H1 (cell line): ENCODE measurements around the gene AIMP1. TPM values are rescaled to one million over a fixed set of nuclear protein-coding genes. Genes with fewer than 3 reads are reported as not detected.

Source experiments
- CTCF ChIA-PET: fragments of 300-600 bp; sonication (Branson Sonifier 250); formaldehyde crosslinking; loops from one replicate; lab custom pipeline; 2021; ENCODE audit not compliant: partially characterized antibody; lab: Charles Lee
- POLR2A ChIA-PET: fragments of 300-600 bp; sonication (Branson Sonifier 250); formaldehyde crosslinking; loops from one replicate; lab custom pipeline; 2021; ENCODE audit warnings: inconsistent platforms; ENCODE audit not compliant: partially characterized antibody; lab: Charles Lee
- DNase-seq, 2 experiments: peaks; one replicate each; pipeline versions ENCODE4 v3.0.0 to v3.0.0-alpha.2; 2010 to 2022; ENCODE audit warnings: low spot score in 2 of 2, low read depth in 1 of 2, mixed read lengths in 1 of 2
- FAIRE-seq: peaks from 2 replicates; lab custom pipeline; 2011; peaks lifted over from hg19 to GRCh38; lab: Jason Lieb, UNC
- H2AFZ ChIP-seq: 2 replicates; pipeline ENCODE4 v1.8.1; 2012; ENCODE audit warnings: low read length, inconsistent platforms
- H2AK5ac ChIP-seq: 2 replicates; pipeline ENCODE4 v1.6.1; 2013; ENCODE audit warnings: low read depth, low read length
- H2BK120ac ChIP-seq: replicated peaks from 2 replicates; pipeline ENCODE3; 2013; ENCODE audit warnings: low read depth, low read length, inconsistent platforms
- H2BK12ac ChIP-seq: 2 replicates; pipeline ENCODE4 v1.6.1; 2013; ENCODE audit warnings: low read depth, low read length
- H2BK15ac ChIP-seq: 2 replicates; pipeline ENCODE4 v1.6.1; 2013; ENCODE audit warnings: low read length
- H2BK20ac ChIP-seq: 2 replicates; pipeline ENCODE4 v1.6.1; 2013; ENCODE audit warnings: low read length
- H2BK5ac ChIP-seq: 2 replicates; pipeline ENCODE4 v1.6.1; 2013; ENCODE audit warnings: low read depth, low read length
- H3K14ac ChIP-seq: 2 replicates; pipeline ENCODE4 v1.6.1; 2013; ENCODE audit warnings: inconsistent platforms; ENCODE audit not compliant: insufficient read length
- H3K18ac ChIP-seq: 2 replicates; pipeline ENCODE4 v1.6.1; 2013; ENCODE audit warnings: low read length; ENCODE audit errors: extremely low read depth
- H3K23ac ChIP-seq: 2 replicates; pipeline ENCODE4 v1.6.1; 2013; ENCODE audit warnings: inconsistent platforms; ENCODE audit not compliant: insufficient read length
- H3K23me2 ChIP-seq: 2 replicates; pipeline ENCODE4 v1.6.1; 2013; ENCODE audit warnings: low read depth, low read length
- H3K27ac ChIP-seq: 2 replicates; pipeline ENCODE4 v1.6.1; 2011; ENCODE audit warnings: low read depth, low read length, inconsistent platforms
- H3K27me3 ChIP-seq, 4 experiments: replicated peaks in 1 of 4; 1 replicate in 1 of 4; 2 replicates in 3 of 4; pipeline versions ENCODE4 v1.6.1 to v1.8.1; 2011 to 2013; ENCODE audit warnings: low read length in 3 of 4, mild to moderate bottlenecking in 3 of 4, inconsistent platforms in 2 of 4, mixed read lengths in 2 of 4, moderate library complexity in 1 of 4; ENCODE audit not compliant: control insufficient read depth in 3 of 4, insufficient read depth in 3 of 4; ENCODE audit errors: extremely low read depth in 1 of 4
- H3K36me3 ChIP-seq, 4 experiments: 2 replicates each; pipeline versions ENCODE4 v1.6.1 to v1.8.1; 2011 to 2013; ENCODE audit warnings: mild to moderate bottlenecking in 4 of 4, low read length in 3 of 4, moderate library complexity in 2 of 4, control low read depth in 1 of 4, inconsistent platforms in 1 of 4; ENCODE audit not compliant: insufficient read depth in 4 of 4, control insufficient read depth in 2 of 4
- H3K4ac ChIP-seq: replicated peaks from 2 replicates; pipeline ENCODE3; 2013; ENCODE audit warnings: low read length, low read depth, mixed read lengths, inconsistent platforms; ENCODE audit not compliant: insufficient read length
- H3K4me1 ChIP-seq, 4 experiments: replicated peaks in 1 of 4; 1 replicate in 1 of 4; 2 replicates in 3 of 4; pipeline versions ENCODE4 v1.6.1 to v1.8.1; 2011 to 2013; ENCODE audit warnings: low read length in 3 of 4, inconsistent platforms in 2 of 4, mixed read lengths in 1 of 4; ENCODE audit not compliant: insufficient read depth in 4 of 4, control insufficient read depth in 3 of 4
- H3K4me2 ChIP-seq, 2 experiments: 2 replicates each; pipeline versions ENCODE4 v1.6.1 to v1.8.1; 2011 to 2013; ENCODE audit warnings: low read depth in 2 of 2, low read length in 2 of 2, control low read depth in 1 of 2, inconsistent platforms in 1 of 2, mild to moderate bottlenecking in 1 of 2; ENCODE audit not compliant: insufficient read depth in 1 of 2
- H3K4me3 ChIP-seq, 4 experiments: fragments of 200-600, 300-600 bp in 1 of 4; sonication (generic), shearing (Covaris generic), sonication (Bioruptor Twin) in 1 of 4; 2 replicates each; pipeline versions ENCODE4 v1.5.1 to v1.8.1; 2011 to 2016; ENCODE audit warnings: low read length in 4 of 4, low read depth in 3 of 4, control low read depth in 2 of 4, inconsistent platforms in 2 of 4, mild to moderate bottlenecking in 2 of 4, mixed read lengths in 1 of 4, moderate library complexity in 1 of 4; ENCODE audit not compliant: insufficient read depth in 2 of 4; ENCODE audit errors: extremely low read depth in 1 of 4
- H3K56ac ChIP-seq: replicated peaks from 2 replicates; pipeline ENCODE3; 2013; ENCODE audit warnings: low read depth, mild to moderate bottlenecking, mixed read lengths, low read length, inconsistent platforms; ENCODE audit not compliant: insufficient read length
- H3K79me1 ChIP-seq: 2 replicates; pipeline ENCODE4 v1.6.1; 2013; ENCODE audit warnings: low read depth, low read length, control low read depth
- H3K79me2 ChIP-seq, 2 experiments: 2 replicates each; pipeline versions ENCODE4 v1.6.1 to v1.8.1; 2012 to 2013; ENCODE audit warnings: low read length in 2 of 2, mild to moderate bottlenecking in 2 of 2, inconsistent platforms in 1 of 2; ENCODE audit not compliant: insufficient read depth in 2 of 2, control insufficient read depth in 1 of 2
- H3K9ac ChIP-seq, 4 experiments: replicated peaks in 1 of 4; 1 replicate in 1 of 4; 2 replicates in 3 of 4; pipeline versions ENCODE4 v1.6.1 to v1.8.1; 2011 to 2013; ENCODE audit warnings: low read depth in 3 of 4, low read length in 3 of 4, control low read depth in 2 of 4, mild to moderate bottlenecking in 2 of 4, moderate library complexity in 2 of 4, inconsistent platforms in 1 of 4; ENCODE audit errors: extremely low read depth in 1 of 4
- H3K9me3 ChIP-seq, 2 experiments: 2 replicates each; pipeline versions ENCODE4 v1.6.1 to v1.8.1; 2012 to 2013; ENCODE audit warnings: mild to moderate bottlenecking in 2 of 2, moderate library complexity in 2 of 2, control low read depth in 1 of 2, inconsistent platforms in 1 of 2, low read depth in 1 of 2, low read length in 1 of 2, mixed read lengths in 1 of 2; ENCODE audit not compliant: insufficient read depth in 2 of 2
- H4K20me1 ChIP-seq, 2 experiments: replicated peaks in 1 of 2; 2 replicates each; pipeline versions ENCODE3 to v1.8.1; 2011 to 2013; ENCODE audit warnings: inconsistent platforms in 2 of 2, low read length in 2 of 2, mild to moderate bottlenecking in 1 of 2; ENCODE audit not compliant: insufficient read depth in 2 of 2, control insufficient read depth in 1 of 2
- H4K5ac ChIP-seq: 2 replicates; pipeline ENCODE4 v1.6.1; 2013; ENCODE audit warnings: low read length, low read depth, mixed read lengths, inconsistent platforms; ENCODE audit not compliant: insufficient read length
- H4K8ac ChIP-seq: 2 replicates; pipeline ENCODE4 v1.8.0; 2013; ENCODE audit warnings: mild to moderate bottlenecking, moderate library complexity, low read length, inconsistent platforms; ENCODE audit not compliant: insufficient read depth; ENCODE audit errors: extremely low read depth
- H4K91ac ChIP-seq: replicated peaks from 2 replicates; pipeline ENCODE3; 2013; ENCODE audit warnings: low read length, mixed read lengths, inconsistent platforms; ENCODE audit not compliant: insufficient read length
- ATF2 ChIP-seq: IDR thresholded peaks from 2 replicates; pipeline ENCODE4 v1.6.1; 2012; ENCODE audit warnings: low read length, inconsistent platforms
- BRCA1 ChIP-seq: IDR thresholded peaks from 2 replicates; pipeline ENCODE4 v1.6.1; 2012; ENCODE audit warnings: low read depth, low read length, improper control_type of control experiment
- CEBPB ChIP-seq: IDR thresholded peaks from 2 replicates; pipeline ENCODE4 v1.6.1; 2012; ENCODE audit warnings: low read depth, low read length
- MAFK ChIP-seq: IDR thresholded peaks from 2 replicates; pipeline ENCODE4 v1.6.1; 2012; ENCODE audit warnings: low read depth, mild to moderate bottlenecking, improper control_type of control experiment, low read length
- RBBP5 ChIP-seq: IDR thresholded peaks from 2 replicates; pipeline ENCODE4 v1.7.1; 2012; ENCODE audit warnings: low read depth, mild to moderate bottlenecking, inconsistent platforms, low read length, moderate library complexity, borderline replicate concordance
- RXRA ChIP-seq: IDR thresholded peaks from 2 replicates; pipeline ENCODE4 v1.6.1; 2011; ENCODE audit warnings: low read depth, mild to moderate bottlenecking, low read length, moderate library complexity; ENCODE audit not compliant: insufficient read depth
- SIRT6 ChIP-seq: IDR thresholded peaks from one replicate; pipeline ENCODE4 v1.7.1; 2012; ENCODE audit warnings: low read length, inconsistent platforms
- SIX5 ChIP-seq: IDR thresholded peaks from 2 replicates; pipeline ENCODE4 v1.6.1; 2011; ENCODE audit warnings: mild to moderate bottlenecking, low read depth, low read length
- SRF ChIP-seq: IDR thresholded peaks from 2 replicates; pipeline ENCODE4 v1.6.1; 2011; ENCODE audit warnings: mild to moderate bottlenecking, low read depth, low read length, moderate library complexity
- polyA plus RNA-seq, 7 experiments: library from polyadenylated mRNA; depleted of rRNA in 3 of 7; stranded (reverse) in 5 of 7; unstranded in 2 of 7; fragments of >200 nt in 5 of 7; fragments of 200-250 nt in 2 of 7; gene quantifications; 1 replicate in 5 of 7; 2 replicates in 1 of 7; 4 replicates in 1 of 7; pipeline versions ENCODE4 v1.2.1 to v1.2.3, GENCODE V29; 2011 to 2013; ENCODE audit warnings: missing spikeins in 2 of 7, mixed read lengths in 2 of 7
- total RNA-seq: library from RNA; stranded (reverse); fragmentation: NEBNext Ultra II Directional; extraction: Animal tissue kit (Norgen Biotek cat#: 25700); gene quantifications from 2 replicates; pipeline ENCODE4 v1.2.1, GENCODE V29; 2021

The AIMP1 gene
- total and polyA plus RNA-seq, 2 of the 8 experiments (the other 6 are each of a cell fraction or from before 2014, with no cell fraction given), result 7.9 to 54.6 TPM

- FAIRE-seq (no peak), DNase-seq (no peak)
- no peak overlapping the region for H2BK20ac ChIP-seq
- no peaks in the 10 kb centered on the region for H3K79me1 ChIP-seq
- H4K5ac ChIP-seq, result no peak overlapping the region
- H3K4me3 ChIP-seq, result no peak overlapping the region
- H2BK12ac ChIP-seq, result no peak overlapping the region
- POLR2A ChIA-PET, result interaction anchor here (1.5 kb wide), 1 partner anchor 11 kb away, joined by 5 read pairs; the partner anchor contains the start of genes AIMP1 and TBCK
- no peak overlapping the region for H3K56ac ChIP-seq
- H2BK120ac ChIP-seq, result no peak overlapping the region
- no peaks in the 10 kb centered on the region for H3K23me2 ChIP-seq
- no peaks in the 10 kb centered on the region for H3K9me3 ChIP-seq
- H3K36me3 ChIP-seq, result peaks cover 0 to 12% (median 1%) of the 10 kb centered on the region in 4 experiments; a peak in 4 of 8 replicates
- no peak overlapping the region for H3K4me2 ChIP-seq
- H3K23ac ChIP-seq, result no peak overlapping the region
- peaks cover 0 to 8% (median 4%) of the 10 kb centered on the region in 4 experiments; a peak in 4 of 7 replicates for H3K4me1 ChIP-seq
- H3K14ac ChIP-seq, result no peak overlapping the region
- no peak overlapping the region for H3K27ac ChIP-seq
- H3K9ac ChIP-seq, result no peak overlapping the region
- H3K27me3 ChIP-seq, result no peaks in the 10 kb centered on the region
- no peaks in the 10 kb centered on the region for H4K20me1 ChIP-seq
- no peak overlapping the region for H3K4ac ChIP-seq
- no peak overlapping the region for H2BK15ac ChIP-seq
- no peak overlapping the region for H2BK5ac ChIP-seq
- no peaks in the 10 kb centered on the region; a peak in 2 of 4 replicates for H3K79me2 ChIP-seq
- H4K8ac ChIP-seq, result no peak overlapping the region
- TF ChIP-seq MAFK (no peak), RXRA (no peak), RBBP5 (no peak), SRF (no peak), BRCA1 (no peak), SIX5 (no peak), CEBPB (no peak), ATF2 (no peak), SIRT6 (no peak)
- TF ChIP-seq, all 59 proteins: peak for 0
- Histone ChIP-seq H2AK5ac (no peak overlapping the region), H3K18ac (no peak overlapping the region), H2AFZ (no peak overlapping the region), H4K91ac (no peak overlapping the region)
- CTCF ChIA-PET, result interaction anchor here (1.0 to 1.8 kb wide), 2 partner anchors 14 to 24 kb away, joined by 3 to 4 read pairs; no protein-coding TSS in a partner anchor
Measured at GRCh38 chr4:106304632-106305031, 11.7 kb upstream of the AIMP1 start.
